HepG2 (cell line): ENCODE measurements around the gene TRIM8. TPM values are rescaled to one million over a fixed set of nuclear protein-coding genes. Genes with fewer than 3 reads are reported as not detected.

ENCODE experiments used
- CBX2 ChIP-seq, 2 experiments: fragments of 200-600 bp in 1 of 2; sonication (generic); formaldehyde crosslinking in 1 of 2; IDR thresholded peaks; 2 replicates each; pipeline versions ENCODE4 v1.7.0 to v1.8.1; 2018 to 2022; ENCODE audit warnings: low read depth in 2 of 2, low read length in 1 of 2, mild to moderate bottlenecking in 1 of 2, missing genetic modification reagents in 1 of 2
- ELF3 ChIP-seq: IDR thresholded peaks from 2 replicates; pipeline ENCODE4 v1.6.1; 2016; ENCODE audit warnings: missing genetic modification reagents, missing compliant biosample characterization
- HNRNPH1 ChIP-seq: fragments of 200-400 bp; formaldehyde crosslinking; optimal IDR thresholded peaks from 2 replicates; pipeline ENCODE3; 2017; ENCODE audit warnings: mild to moderate bottlenecking, low read depth, low read length
- IRF2 ChIP-seq: IDR thresholded peaks from 2 replicates; pipeline ENCODE4 v1.6.1; 2018; ENCODE audit warnings: missing genetic modification reagents, missing compliant biosample characterization
- POLR2G ChIP-seq: fragments of 200-400 bp; formaldehyde crosslinking; IDR thresholded peaks from 2 replicates; pipeline ENCODE4 v1.6.1; 2018; ENCODE audit warnings: mild to moderate bottlenecking, low read depth, low read length, moderate library complexity
- PRMT3 ChIP-seq: sonication (generic); formaldehyde crosslinking; IDR thresholded peaks from 2 replicates; pipeline ENCODE4 v1.8.1; 2022; ENCODE audit warnings: low read depth, mild to moderate bottlenecking, moderate library complexity, missing genetic modification reagents, borderline replicate concordance
- SRY ChIP-seq: sonication (generic); formaldehyde crosslinking; IDR thresholded peaks from 2 replicates; pipeline ENCODE4 v1.8.0; 2022; ENCODE audit warnings: mild to moderate bottlenecking, missing genetic modification reagents
- SUZ12 ChIP-seq: fragments of 150-350 bp; IDR thresholded peaks from 2 replicates; pipeline ENCODE4 v1.6.1; 2014; ENCODE audit warnings: low read depth, low read length
- TOPORS ChIP-seq: sonication (generic); formaldehyde crosslinking; IDR thresholded peaks from 2 replicates; pipeline ENCODE4 v1.8.0; 2023; ENCODE audit warnings: mild to moderate bottlenecking, missing genetic modification reagents
- WIZ ChIP-seq: sonication (generic); formaldehyde crosslinking; IDR thresholded peaks from 2 replicates; pipeline ENCODE4 v1.5.1; 2020; ENCODE audit warnings: mild to moderate bottlenecking, missing genetic modification reagents
- ZBTB3 ChIP-seq: sonication (generic); formaldehyde crosslinking; IDR thresholded peaks from 2 replicates; pipeline ENCODE4 v1.4.0; 2020; ENCODE audit warnings: low read depth, mild to moderate bottlenecking, moderate library complexity, missing genetic modification reagents, borderline replicate concordance
- ZNF17 ChIP-seq: sonication (generic); formaldehyde crosslinking; IDR thresholded peaks from 2 replicates; pipeline ENCODE4 v1.5.0; 2020; ENCODE audit warnings: mild to moderate bottlenecking, missing genetic modification reagents
- ZNF30 ChIP-seq: sonication (generic); formaldehyde crosslinking; IDR thresholded peaks from 2 replicates; pipeline ENCODE4 v1.5.0; 2020; ENCODE audit warnings: mild to moderate bottlenecking, missing genetic modification reagents
- ZNF329 ChIP-seq: sonication (generic); formaldehyde crosslinking; IDR thresholded peaks from 2 replicates; pipeline ENCODE4 v1.9.0; 2021; ENCODE audit warnings: low read depth, mild to moderate bottlenecking, missing genetic modification reagents
- ZNF776 ChIP-seq: sonication (generic); formaldehyde crosslinking; IDR thresholded peaks from 2 replicates; pipeline ENCODE4 v1.4.0; 2020; ENCODE audit warnings: mild to moderate bottlenecking, missing genetic modification reagents
- polyA plus RNA-seq, 8 experiments: library from polyadenylated mRNA; depleted of rRNA in 3 of 8; stranded (reverse) in 7 of 8; unstranded in 1 of 8; fragments of >200 nt; fragmentation: Illumina TruSeq in 4 of 8; extraction: Trizol in 4 of 8; gene quantifications; 2 replicates each; pipeline versions ENCODE4 v1.2.1 to v1.2.3, GENCODE V29; 2011 to 2016; ENCODE audit warnings: low read depth in 4 of 8, missing spikeins in 1 of 8, mixed read lengths in 1 of 8; ENCODE audit not compliant: insufficient read depth in 1 of 8
- total RNA-seq, 5 experiments: library from RNA; depleted of rRNA; stranded (reverse); fragments of >200 nt; fragmentation: Illumina TruSeq; extraction: Trizol; gene quantifications; 2 replicates each; pipeline ENCODE4 v1.2.3, GENCODE V29; 2016; ENCODE audit warnings: low read depth in 1 of 5
- TF ChIP-seq, protein P1 (sequence below): sonication (generic); formaldehyde crosslinking; IDR thresholded peaks from 2 replicates; pipeline ENCODE4 v1.4.0; 2020; ENCODE audit warnings: mild to moderate bottlenecking, low read depth, missing genetic modification reagents
- TF ChIP-seq, protein P2 (sequence below): sonication (generic); formaldehyde crosslinking; conservative IDR thresholded peaks from 2 replicates; pipeline ENCODE4 v1.4.0; 2020; ENCODE audit warnings: missing genetic modification reagents
- TF ChIP-seq, protein P3 (sequence below): sonication (generic); formaldehyde crosslinking; IDR thresholded peaks from 2 replicates; pipeline ENCODE4 v1.4.0; 2020; ENCODE audit warnings: missing genetic modification reagents
- TF ChIP-seq, protein P4 (sequence below): sonication (generic); formaldehyde crosslinking; IDR thresholded peaks from 2 replicates; pipeline ENCODE4 v1.4.0; 2020; ENCODE audit warnings: missing genetic modification reagents
- TF ChIP-seq, protein P5 (sequence below): sonication (generic); formaldehyde crosslinking; IDR thresholded peaks from 2 replicates; pipeline ENCODE4 v1.8.0; 2022; ENCODE audit warnings: low read depth, missing genetic modification reagents

The TRIM8 gene
- total and polyA plus RNA-seq, 2 of the 13 experiments (the other 11 are each of a cell fraction or from before 2014, with no cell fraction given), result 38.9 to 66.5 TPM

DNA sequence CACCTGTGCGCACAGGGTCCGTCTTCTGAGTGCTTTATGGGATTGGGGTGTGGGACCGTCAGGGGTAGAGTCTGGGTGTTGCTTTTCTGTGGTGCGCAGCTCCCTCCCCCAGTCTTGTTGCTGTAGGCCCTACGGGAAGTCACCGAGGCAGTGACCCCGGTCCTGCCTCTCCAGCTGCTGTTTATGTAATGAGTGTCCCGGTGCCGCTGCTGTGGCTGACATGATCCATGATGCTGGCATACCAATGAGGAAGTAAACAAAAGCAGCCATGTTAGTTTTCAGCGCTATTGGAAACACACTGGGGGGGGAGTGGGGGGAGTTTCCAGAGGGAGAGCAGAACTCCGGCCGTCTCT is 1.1 kb downstream of the TRIM8 start (continued):
- TF ChIP-seq, protein P1, sequence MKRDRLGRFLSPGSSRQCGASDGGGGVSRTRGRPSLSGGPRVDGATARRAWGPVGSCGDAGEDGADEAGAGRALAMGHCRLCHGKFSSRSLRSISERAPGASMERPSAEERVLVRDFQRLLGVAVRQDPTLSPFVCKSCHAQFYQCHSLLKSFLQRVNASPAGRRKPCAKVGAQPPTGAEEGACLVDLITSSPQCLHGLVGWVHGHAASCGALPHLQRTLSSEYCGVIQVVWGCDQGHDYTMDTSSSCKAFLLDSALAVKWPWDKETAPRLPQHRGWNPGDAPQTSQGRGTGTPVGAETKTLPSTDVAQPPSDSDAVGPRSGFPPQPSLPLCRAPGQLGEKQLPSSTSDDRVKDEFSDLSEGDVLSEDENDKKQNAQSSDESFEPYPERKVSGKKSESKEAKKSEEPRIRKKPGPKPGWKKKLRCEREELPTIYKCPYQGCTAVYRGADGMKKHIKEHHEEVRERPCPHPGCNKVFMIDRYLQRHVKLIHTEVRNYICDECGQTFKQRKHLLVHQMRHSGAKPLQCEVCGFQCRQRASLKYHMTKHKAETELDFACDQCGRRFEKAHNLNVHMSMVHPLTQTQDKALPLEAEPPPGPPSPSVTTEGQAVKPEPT, result no peak
- TF ChIP-seq ELF3 (CRISPR knock-in tag) (peak; percentile 88), ZNF776 (CRISPR knock-in tag) (no peak), SRY (0 out of 2 replicates have a peak, but pooled peaks have one; percentile 18), ZBTB3 (CRISPR knock-in tag) (no peak), WIZ (no peak), ZNF17 (CRISPR knock-in tag) (no peak), CBX2 (IDR thresholded peaks at IDR 0.05; ENCODE audit: low read depth, low read length) (no peak), CBX2 (CRISPR knock-in tag; IDR thresholded peaks at IDR 0.05; ENCODE audit: low read depth) (no peak), SUZ12 (no peak), POLR2G (peak; percentile 48; the same call in 1 of the 2 replicates), ZNF30 (CRISPR knock-in tag) (no peak), TOPORS (CRISPR knock-in tag) (no peak), PRMT3 (CRISPR knock-in tag) (no peak), HNRNPH1 (peak; percentile 20), ZNF329 (CRISPR knock-in tag) (no peak), IRF2 (CRISPR knock-in tag) (no peak)
- TF ChIP-seq, protein P2, sequence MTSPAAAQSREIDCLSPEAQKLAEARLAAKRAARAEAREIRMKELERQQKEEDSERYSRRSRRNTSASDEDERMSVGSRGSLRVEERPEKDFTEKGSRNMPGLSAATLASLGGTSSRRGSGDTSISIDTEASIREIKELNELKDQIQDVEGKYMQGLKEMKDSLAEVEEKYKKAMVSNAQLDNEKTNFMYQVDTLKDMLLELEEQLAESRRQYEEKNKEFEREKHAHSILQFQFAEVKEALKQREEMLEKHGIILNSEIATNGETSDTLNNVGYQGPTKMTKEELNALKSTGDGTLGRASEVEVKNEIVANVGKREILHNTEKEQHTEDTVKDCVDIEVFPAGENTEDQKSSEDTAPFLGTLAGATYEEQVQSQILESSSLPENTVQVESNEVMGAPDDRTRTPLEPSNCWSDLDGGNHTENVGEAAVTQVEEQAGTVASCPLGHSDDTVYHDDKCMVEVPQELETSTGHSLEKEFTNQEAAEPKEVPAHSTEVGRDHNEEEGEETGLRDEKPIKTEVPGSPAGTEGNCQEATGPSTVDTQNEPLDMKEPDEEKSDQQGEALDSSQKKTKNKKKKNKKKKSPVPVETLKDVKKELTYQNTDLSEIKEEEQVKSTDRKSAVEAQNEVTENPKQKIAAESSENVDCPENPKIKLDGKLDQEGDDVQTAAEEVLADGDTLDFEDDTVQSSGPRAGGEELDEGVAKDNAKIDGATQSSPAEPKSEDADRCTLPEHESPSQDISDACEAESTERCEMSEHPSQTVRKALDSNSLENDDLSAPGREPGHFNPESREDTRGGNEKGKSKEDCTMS, result no peak
- TF ChIP-seq, protein P3, sequence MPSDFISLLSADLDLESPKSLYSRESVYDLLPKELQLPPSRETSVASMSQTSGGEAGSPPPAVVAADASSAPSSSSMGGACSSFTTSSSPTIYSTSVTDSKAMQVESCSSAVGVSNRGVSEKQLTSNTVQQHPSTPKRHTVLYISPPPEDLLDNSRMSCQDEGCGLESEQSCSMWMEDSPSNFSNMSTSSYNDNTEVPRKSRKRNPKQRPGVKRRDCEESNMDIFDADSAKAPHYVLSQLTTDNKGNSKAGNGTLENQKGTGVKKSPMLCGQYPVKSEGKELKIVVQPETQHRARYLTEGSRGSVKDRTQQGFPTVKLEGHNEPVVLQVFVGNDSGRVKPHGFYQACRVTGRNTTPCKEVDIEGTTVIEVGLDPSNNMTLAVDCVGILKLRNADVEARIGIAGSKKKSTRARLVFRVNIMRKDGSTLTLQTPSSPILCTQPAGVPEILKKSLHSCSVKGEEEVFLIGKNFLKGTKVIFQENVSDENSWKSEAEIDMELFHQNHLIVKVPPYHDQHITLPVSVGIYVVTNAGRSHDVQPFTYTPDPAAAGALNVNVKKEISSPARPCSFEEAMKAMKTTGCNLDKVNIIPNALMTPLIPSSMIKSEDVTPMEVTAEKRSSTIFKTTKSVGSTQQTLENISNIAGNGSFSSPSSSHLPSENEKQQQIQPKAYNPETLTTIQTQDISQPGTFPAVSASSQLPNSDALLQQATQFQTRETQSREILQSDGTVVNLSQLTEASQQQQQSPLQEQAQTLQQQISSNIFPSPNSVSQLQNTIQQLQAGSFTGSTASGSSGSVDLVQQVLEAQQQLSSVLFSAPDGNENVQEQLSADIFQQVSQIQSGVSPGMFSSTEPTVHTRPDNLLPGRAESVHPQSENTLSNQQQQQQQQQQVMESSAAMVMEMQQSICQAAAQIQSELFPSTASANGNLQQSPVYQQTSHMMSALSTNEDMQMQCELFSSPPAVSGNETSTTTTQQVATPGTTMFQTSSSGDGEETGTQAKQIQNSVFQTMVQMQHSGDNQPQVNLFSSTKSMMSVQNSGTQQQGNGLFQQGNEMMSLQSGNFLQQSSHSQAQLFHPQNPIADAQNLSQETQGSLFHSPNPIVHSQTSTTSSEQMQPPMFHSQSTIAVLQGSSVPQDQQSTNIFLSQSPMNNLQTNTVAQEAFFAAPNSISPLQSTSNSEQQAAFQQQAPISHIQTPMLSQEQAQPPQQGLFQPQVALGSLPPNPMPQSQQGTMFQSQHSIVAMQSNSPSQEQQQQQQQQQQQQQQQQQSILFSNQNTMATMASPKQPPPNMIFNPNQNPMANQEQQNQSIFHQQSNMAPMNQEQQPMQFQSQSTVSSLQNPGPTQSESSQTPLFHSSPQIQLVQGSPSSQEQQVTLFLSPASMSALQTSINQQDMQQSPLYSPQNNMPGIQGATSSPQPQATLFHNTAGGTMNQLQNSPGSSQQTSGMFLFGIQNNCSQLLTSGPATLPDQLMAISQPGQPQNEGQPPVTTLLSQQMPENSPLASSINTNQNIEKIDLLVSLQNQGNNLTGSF (CRISPR knock-in tag), result no peak
- TF ChIP-seq, protein P4, sequence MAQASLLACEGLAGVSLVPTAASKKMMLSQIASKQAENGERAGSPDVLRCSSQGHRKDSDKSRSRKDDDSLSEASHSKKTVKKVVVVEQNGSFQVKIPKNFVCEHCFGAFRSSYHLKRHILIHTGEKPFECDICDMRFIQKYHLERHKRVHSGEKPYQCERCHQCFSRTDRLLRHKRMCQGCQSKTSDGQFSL (CRISPR knock-in tag), result no peak
- TF ChIP-seq, protein P5, sequence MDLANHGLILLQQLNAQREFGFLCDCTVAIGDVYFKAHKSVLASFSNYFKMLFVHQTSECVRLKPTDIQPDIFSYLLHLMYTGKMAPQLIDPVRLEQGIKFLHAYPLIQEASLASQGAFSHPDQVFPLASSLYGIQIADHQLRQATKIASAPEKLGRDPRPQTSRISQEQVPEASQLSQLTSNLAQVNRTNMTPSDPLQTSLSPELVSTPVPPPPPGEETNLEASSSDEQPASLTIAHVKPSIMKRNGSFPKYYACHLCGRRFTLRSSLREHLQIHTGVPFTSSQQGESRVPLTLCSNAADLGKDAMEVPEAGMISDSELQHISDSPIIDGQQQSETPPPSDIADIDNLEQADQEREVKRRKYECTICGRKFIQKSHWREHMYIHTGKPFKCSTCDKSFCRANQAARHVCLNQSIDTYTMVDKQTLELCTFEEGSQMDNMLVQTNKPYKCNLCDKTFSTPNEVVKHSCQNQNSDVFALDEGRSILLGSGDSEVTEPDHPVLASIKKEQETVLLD, result no peak
